Measurements from ENCODE around the gene MS4A10. TPM values are rescaled to one million over a fixed set of nuclear protein-coding genes. Genes with fewer than 3 reads are reported as not detected.
A peak's percentile ranks its signal among the peaks of the same experiment; 100 is the strongest.

MS4A10 gene
- total RNA-seq, 1 experiment from 2014 or later, result not detected

DNA sequence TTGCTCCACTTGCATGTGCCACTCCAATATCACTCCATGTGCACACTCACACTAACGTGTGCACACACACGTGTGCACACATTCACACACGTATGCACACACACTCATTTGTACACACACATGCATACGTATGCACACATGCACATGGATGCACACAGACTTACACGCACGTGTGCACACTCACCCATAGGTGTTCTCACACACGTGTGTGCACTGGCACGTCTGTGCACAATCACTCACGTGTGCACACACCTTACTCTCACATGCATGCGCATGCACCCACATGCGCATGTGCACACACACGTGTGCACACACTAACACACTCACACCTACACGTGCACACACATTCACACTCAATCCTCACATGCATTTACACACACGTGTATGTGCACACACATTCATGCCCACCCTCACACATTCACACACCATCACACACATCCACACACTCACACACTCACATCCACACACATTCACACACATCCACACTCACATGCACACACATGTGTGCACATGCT, 37.7 kb upstream of the MS4A10 start:
- Mint-ChIP-seq H3K9me3 (peaks cover 21% of the 10 kb centered on the region), H3K36me3 (no peaks in the 10 kb centered on the region), H3K4me1 (peaks cover 8% of the 10 kb centered on the region), H3K27ac (peak overlapping the region; percentile 41), H3K4me3 (no peak overlapping the region), H3K27me3 (ENCODE audit: low read depth) (peaks cover 7% of the 10 kb centered on the region; the same call in 1 of the 2 replicates)
- ATAC-seq (no peak), DNase-seq (ENCODE audit: low spot score) (no peak)
- ChIA-PET POLR2A (no interaction called here), CTCF (interaction anchor here (3.3 kb wide), 1 partner anchor 16 kb away, joined by 20 read pairs; no protein-coding TSS in a partner anchor)
- TF ChIP-seq ZBTB43 (CRISPR knock-in tag; IDR thresholded peaks at IDR 0.05), result peak; percentile 74; the same call in 1 of the 2 replicates
- TF ChIP-seq TEAD1 (CRISPR knock-in tag; IDR thresholded peaks at IDR 0.05), result no peak

DNA sequence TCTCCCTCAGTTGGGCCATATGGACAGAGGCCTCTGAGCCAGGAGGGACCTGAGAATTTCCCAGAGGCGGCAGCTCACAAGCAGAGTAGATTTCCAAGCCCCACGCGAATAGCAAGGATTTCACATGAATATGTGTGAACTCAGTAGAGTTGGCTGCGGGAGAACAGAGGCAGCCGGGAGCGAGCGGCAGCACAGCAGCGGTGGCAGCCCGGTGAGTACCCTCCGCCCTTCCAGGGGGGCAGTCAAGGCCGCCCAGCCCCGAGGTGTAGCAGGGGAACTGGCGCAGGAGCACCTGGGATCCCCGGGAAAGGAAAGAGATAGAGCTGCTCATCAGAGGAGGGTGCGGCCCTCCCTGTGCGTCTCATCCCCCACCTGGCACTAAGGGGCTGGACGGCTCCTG, 36.9 kb upstream of the MS4A10 start:
- H3K27me3 Mint-ChIP-seq (ENCODE audit: low read depth), result peaks cover 7% of the 10 kb centered on the region; the same call in 1 of the 2 replicates
- TF ChIP-seq NFE2L1 (CRISPR knock-in tag; IDR thresholded peaks at IDR 0.05), result no peak
- no peak for TF ChIP-seq AR (CRISPR knock-in tag; IDR thresholded peaks at IDR 0.05)
- no peak for TF ChIP-seq USF1 (CRISPR knock-in tag; IDR thresholded peaks at IDR 0.05)
- TF ChIP-seq, protein P1, sequence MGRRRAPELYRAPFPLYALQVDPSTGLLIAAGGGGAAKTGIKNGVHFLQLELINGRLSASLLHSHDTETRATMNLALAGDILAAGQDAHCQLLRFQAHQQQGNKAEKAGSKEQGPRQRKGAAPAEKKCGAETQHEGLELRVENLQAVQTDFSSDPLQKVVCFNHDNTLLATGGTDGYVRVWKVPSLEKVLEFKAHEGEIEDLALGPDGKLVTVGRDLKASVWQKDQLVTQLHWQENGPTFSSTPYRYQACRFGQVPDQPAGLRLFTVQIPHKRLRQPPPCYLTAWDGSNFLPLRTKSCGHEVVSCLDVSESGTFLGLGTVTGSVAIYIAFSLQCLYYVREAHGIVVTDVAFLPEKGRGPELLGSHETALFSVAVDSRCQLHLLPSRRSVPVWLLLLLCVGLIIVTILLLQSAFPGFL (CRISPR knock-in tag; IDR thresholded peaks at IDR 0.05; ENCODE audit: borderline replicate concordance), result no peak
- TF ChIP-seq, protein P2, sequence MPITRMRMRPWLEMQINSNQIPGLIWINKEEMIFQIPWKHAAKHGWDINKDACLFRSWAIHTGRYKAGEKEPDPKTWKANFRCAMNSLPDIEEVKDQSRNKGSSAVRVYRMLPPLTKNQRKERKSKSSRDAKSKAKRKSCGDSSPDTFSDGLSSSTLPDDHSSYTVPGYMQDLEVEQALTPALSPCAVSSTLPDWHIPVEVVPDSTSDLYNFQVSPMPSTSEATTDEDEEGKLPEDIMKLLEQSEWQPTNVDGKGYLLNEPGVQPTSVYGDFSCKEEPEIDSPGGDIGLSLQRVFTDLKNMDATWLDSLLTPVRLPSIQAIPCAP (CRISPR knock-in tag; IDR thresholded peaks at IDR 0.05), result no peak
- TF ChIP-seq, protein P3, sequence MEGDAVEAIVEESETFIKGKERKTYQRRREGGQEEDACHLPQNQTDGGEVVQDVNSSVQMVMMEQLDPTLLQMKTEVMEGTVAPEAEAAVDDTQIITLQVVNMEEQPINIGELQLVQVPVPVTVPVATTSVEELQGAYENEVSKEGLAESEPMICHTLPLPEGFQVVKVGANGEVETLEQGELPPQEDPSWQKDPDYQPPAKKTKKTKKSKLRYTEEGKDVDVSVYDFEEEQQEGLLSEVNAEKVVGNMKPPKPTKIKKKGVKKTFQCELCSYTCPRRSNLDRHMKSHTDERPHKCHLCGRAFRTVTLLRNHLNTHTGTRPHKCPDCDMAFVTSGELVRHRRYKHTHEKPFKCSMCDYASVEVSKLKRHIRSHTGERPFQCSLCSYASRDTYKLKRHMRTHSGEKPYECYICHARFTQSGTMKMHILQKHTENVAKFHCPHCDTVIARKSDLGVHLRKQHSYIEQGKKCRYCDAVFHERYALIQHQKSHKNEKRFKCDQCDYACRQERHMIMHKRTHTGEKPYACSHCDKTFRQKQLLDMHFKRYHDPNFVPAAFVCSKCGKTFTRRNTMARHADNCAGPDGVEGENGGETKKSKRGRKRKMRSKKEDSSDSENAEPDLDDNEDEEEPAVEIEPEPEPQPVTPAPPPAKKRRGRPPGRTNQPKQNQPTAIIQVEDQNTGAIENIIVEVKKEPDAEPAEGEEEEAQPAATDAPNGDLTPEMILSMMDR (IDR thresholded peaks at IDR 0.05), result no peak
- no peak for TF ChIP-seq SOX15 (CRISPR knock-in tag; IDR thresholded peaks at IDR 0.05)
- TF ChIP-seq ZBTB21 (CRISPR knock-in tag; IDR thresholded peaks at IDR 0.05; ENCODE audit: borderline replicate concordance), result no peak
- no peak for TF ChIP-seq GRHL2 (CRISPR knock-in tag; IDR thresholded peaks at IDR 0.05; ENCODE audit: insufficient replicate concordance, severe bottlenecking)
- no peaks in the 10 kb centered on the region for H3K36me3 Mint-ChIP-seq
- H3K4me3 Mint-ChIP-seq, result no peak overlapping the region
- H3K9me3 Mint-ChIP-seq, result peaks cover 15% of the 10 kb centered on the region
- ChIA-PET CTCF (interaction anchor here (3.3 kb wide), 1 partner anchor 15 kb away, joined by 20 read pairs; no protein-coding TSS in a partner anchor), POLR2A (no interaction called here)
- DNase-seq (ENCODE audit: low spot score), result no peak
- ATAC-seq, result no peak
- no peak overlapping the region for H3K27ac Mint-ChIP-seq
- peaks cover 8% of the 10 kb centered on the region for H3K4me1 Mint-ChIP-seq

- POLR2A ChIA-PET, result no interaction called here
- Mint-ChIP-seq H3K4me1 (peaks cover 8% of the 10 kb centered on the region), H3K36me3 (no peaks in the 10 kb centered on the region), H3K4me3 (no peak overlapping the region), H3K27ac (no peak overlapping the region), H3K27me3 (ENCODE audit: low read depth) (peaks cover 7% of the 10 kb centered on the region; the same call in 1 of the 2 replicates), H3K9me3 (peaks cover 15% of the 10 kb centered on the region)
- CTCF ChIA-PET, result interaction anchor here (1.3 to 3.3 kb wide), 2 partner anchors 9 to 14 kb away, joined by 3 to 20 read pairs; no protein-coding TSS in a partner anchor
- DNase-seq (ENCODE audit: low spot score) (no peak), ATAC-seq (no peak)
- TF ChIP-seq, protein P4, sequence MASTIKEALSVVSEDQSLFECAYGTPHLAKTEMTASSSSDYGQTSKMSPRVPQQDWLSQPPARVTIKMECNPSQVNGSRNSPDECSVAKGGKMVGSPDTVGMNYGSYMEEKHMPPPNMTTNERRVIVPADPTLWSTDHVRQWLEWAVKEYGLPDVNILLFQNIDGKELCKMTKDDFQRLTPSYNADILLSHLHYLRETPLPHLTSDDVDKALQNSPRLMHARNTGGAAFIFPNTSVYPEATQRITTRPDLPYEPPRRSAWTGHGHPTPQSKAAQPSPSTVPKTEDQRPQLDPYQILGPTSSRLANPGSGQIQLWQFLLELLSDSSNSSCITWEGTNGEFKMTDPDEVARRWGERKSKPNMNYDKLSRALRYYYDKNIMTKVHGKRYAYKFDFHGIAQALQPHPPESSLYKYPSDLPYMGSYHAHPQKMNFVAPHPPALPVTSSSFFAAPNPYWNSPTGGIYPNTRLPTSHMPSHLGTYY (CRISPR knock-in tag; IDR thresholded peaks at IDR 0.05), result no peak
- TF ChIP-seq NFYB (CRISPR knock-in tag; conservative IDR thresholded peaks at IDR 0.05; ENCODE audit: low read depth) (no peak), CREB1 (CRISPR knock-in tag; IDR thresholded peaks at IDR 0.05) (no peak), TCF7 (CRISPR knock-in tag; IDR thresholded peaks at IDR 0.05; ENCODE audit: low read depth) (no peak)
- TF ChIP-seq, protein P5, sequence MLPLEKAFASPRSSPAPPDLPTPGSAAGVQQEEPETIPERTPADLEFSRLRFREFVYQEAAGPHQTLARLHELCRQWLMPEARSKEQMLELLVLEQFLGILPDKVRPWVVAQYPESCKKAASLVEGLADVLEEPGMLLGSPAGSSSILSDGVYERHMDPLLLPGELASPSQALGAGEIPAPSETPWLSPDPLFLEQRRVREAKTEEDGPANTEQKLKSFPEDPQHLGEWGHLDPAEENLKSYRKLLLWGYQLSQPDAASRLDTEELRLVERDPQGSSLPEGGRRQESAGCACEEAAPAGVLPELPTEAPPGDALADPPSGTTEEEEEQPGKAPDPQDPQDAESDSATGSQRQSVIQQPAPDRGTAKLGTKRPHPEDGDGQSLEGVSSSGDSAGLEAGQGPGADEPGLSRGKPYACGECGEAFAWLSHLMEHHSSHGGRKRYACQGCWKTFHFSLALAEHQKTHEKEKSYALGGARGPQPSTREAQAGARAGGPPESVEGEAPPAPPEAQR (CRISPR knock-in tag; IDR thresholded peaks at IDR 0.05), result no peak
- TF ChIP-seq, protein P6, sequence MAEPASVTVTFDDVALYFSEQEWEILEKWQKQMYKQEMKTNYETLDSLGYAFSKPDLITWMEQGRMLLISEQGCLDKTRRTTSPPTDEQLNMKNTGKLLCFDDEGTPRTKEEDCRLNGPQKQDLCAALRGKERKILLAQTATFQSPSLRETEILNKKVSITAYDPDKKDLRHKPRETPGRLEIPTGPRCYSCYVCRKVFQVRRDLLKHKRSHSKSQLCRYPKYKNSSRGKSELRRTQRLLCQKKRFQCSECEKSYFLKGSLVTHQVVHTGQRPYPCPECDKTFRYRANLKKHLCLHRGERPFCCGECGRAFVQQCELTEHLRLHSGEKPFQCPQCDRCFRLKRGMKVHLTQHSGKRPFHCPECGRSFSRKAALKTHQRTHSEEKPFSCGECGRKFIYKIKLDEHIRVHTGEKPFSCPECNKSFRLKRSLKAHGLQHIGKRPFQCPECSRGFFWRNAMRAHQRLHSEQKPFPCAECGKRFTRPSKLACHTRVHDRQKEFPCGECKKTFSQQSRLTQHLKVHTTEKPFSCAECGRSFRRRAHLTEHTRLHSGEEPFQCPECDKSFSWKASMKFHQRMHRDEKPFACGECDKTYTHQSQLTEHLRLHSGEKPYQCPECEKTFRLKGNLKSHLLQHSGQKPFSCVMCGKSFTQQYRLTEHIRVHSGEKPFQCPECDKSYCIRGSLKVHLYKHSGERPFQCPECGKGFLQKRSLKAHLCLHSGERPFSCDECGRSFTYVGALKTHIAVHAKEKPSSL (CRISPR knock-in tag; conservative IDR thresholded peaks at IDR 0.05), result no peak
These were observed 36.3 kb upstream of the MS4A10 start for GRCh38 chr11:60748821-60749220.

Data from WTC11 (cell line).